Cardiac muscle cell (in vitro differentiated cells and primary cell): ENCODE results near the gene FBXO45. TPM values are rescaled to one million over a fixed set of nuclear protein-coding genes. Genes with fewer than 3 reads are reported as not detected.

Source experiments
- DNase-seq, 2 donors: peaks; one replicate each; pipeline versions ENCODE4 v3.0.0 to v3.0.0-alpha.2; 2010 to 2017; ENCODE audit warnings: low read depth in 1 of 2, low spot score in 1 of 2
- H3K27ac ChIP-seq: fragments of 200-600 bp; sonication (generic); 2 replicates; pipeline ENCODE4 v1.5.1; 2016
- H3K27me3 ChIP-seq: fragments of 200-600 bp; sonication (generic); 2 replicates; pipeline ENCODE4 v1.6.0; 2016; ENCODE audit warnings: control low read depth
- H3K36me3 ChIP-seq: fragments of 200-600 bp; sonication (generic); 2 replicates; pipeline ENCODE4 v1.5.1; 2016; ENCODE audit warnings: control low read depth
- H3K4me1 ChIP-seq: fragments of 200-600 bp; sonication (generic); 2 replicates; pipeline ENCODE4 v1.8.1; 2017; ENCODE audit warnings: low read depth, mild to moderate bottlenecking, mixed run types
- H3K4me3 ChIP-seq: fragments of 200-600 bp; sonication (generic); 2 replicates; pipeline ENCODE4 v1.5.1; 2016; ENCODE audit warnings: mild to moderate bottlenecking
- H3K9me3 ChIP-seq: fragments of 200-600 bp; sonication (generic); 2 replicates; pipeline ENCODE4 v1.5.1; 2017; ENCODE audit warnings: low read depth, mild to moderate bottlenecking, control low read depth
- polyA plus RNA-seq: library from polyadenylated mRNA; unstranded; fragments of >200 nt; fragmentation: Nextera tagmentation; extraction: Ambion mirVana; gene quantifications from 2 replicates; pipeline ENCODE4 v1.2.1, GENCODE V29; 2016
- total RNA-seq: library from RNA; depleted of rRNA; stranded (reverse); fragments of >200 nt; gene quantifications from 2 replicates; pipeline ENCODE4 v1.2.3, GENCODE V29; 2016
- TF ChIP-seq, protein P1 (sequence below): IDR thresholded peaks from 2 replicates; pipeline ENCODE4 v1.5.1; 2012; ENCODE audit warnings: low read depth, mild to moderate bottlenecking, low read length

The FBXO45 gene
- total and polyA plus RNA-seq, 2 experiments from 2014 or later: 5.9 to 9.1 TPM

DNA sequence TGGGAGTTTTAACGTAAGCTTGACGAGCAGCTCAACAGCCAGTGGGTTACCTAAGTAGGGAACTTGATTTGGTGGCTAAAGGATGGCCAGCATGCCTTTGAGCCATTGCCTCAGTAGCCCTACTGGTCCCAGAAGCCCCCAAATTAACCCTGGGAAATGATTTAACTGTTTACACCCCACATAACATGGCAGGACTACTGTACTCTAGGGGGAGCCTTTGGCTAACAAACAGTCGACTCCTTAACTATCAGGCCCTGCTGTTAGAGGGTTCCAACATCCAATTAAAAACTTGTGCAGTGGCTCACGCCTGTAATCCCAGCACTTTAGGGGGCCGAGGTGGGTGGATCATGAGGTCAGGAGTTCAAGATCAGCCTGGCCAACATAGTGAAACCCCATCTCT is 43.9 kb upstream of the FBXO45 start:
- DNase-seq: no peak
- TF ChIP-seq, protein P1, sequence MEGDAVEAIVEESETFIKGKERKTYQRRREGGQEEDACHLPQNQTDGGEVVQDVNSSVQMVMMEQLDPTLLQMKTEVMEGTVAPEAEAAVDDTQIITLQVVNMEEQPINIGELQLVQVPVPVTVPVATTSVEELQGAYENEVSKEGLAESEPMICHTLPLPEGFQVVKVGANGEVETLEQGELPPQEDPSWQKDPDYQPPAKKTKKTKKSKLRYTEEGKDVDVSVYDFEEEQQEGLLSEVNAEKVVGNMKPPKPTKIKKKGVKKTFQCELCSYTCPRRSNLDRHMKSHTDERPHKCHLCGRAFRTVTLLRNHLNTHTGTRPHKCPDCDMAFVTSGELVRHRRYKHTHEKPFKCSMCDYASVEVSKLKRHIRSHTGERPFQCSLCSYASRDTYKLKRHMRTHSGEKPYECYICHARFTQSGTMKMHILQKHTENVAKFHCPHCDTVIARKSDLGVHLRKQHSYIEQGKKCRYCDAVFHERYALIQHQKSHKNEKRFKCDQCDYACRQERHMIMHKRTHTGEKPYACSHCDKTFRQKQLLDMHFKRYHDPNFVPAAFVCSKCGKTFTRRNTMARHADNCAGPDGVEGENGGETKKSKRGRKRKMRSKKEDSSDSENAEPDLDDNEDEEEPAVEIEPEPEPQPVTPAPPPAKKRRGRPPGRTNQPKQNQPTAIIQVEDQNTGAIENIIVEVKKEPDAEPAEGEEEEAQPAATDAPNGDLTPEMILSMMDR: peak; percentile 19
- Histone ChIP-seq H3K4me1 (no peaks in the 10 kb centered on the region), H3K27ac (no peak overlapping the region), H3K27me3 (no peaks in the 10 kb centered on the region), H3K4me3 (no peak overlapping the region), H3K9me3 (peaks cover 1% of the 10 kb centered on the region), H3K36me3 (no peaks in the 10 kb centered on the region)

DNA sequence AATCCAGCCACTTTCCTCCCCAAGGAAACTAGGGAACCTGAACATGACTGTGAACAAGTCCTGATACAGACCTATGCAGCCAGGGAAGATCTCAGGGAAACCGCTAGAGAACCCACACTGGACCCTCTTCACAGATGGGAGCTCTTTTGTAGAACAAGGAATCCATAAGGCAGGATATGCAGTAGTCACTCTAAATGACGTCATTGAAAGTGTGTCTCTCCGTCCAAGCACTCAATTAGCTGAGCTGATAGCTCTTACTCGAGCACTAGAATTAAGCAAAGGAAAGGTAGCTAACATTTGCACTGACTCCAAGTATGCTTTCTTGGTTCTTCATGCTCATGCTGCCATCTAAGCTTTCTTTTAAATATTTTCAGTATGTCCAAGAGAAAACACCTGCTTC is 43.3 kb upstream of the FBXO45 start:
- Histone ChIP-seq H3K9me3 (no peaks in the 10 kb centered on the region), H3K4me3 (no peak overlapping the region), H3K36me3 (no peaks in the 10 kb centered on the region), H3K4me1 (no peaks in the 10 kb centered on the region), H3K27me3 (no peaks in the 10 kb centered on the region), H3K27ac (no peak overlapping the region)
- TF ChIP-seq, protein P1: no peak
- DNase-seq: no peak

DNA sequence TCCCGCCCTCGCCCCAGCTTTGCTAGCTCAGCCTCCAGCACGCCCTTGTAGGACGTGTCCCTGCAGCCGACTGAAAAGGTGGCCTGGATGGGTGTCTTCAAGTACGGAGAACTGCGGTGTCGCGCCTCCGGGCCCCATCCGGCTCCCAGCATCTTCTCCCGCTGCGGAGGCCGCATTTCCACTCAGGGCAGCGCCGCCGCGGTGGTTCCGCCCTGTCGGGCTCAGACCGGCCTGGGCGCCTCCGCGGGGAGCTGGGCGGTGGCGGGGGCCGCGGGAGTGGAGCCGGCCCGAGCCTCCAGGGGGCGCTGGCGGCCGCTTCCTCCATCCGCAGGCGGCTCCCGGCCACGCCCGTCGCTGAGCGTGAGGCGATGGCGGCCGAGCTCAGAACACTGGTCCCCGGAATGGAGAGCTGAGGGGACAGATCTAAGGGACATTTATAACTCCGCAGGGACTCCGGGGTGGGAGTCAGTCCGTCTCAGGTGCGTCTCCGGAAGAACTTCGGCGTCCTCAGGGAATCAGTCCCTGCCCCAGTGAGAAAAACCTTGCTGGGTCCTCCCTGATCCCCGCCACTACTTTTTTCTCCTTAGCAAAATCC is 39.7 kb upstream of the FBXO45 start:
- TF ChIP-seq, protein P1: peak; percentile 64
- peak overlapping the region; percentile 8 for H3K4me3 ChIP-seq
- H3K36me3 ChIP-seq: no peaks in the 10 kb centered on the region
- DNase-seq: peak; percentile 72 to 86
- no peaks in the 10 kb centered on the region for H3K4me1 ChIP-seq
- no peaks in the 10 kb centered on the region for H3K27me3 ChIP-seq
- no peak overlapping the region for H3K27ac ChIP-seq
- H3K9me3 ChIP-seq: no peaks in the 10 kb centered on the region

DNA sequence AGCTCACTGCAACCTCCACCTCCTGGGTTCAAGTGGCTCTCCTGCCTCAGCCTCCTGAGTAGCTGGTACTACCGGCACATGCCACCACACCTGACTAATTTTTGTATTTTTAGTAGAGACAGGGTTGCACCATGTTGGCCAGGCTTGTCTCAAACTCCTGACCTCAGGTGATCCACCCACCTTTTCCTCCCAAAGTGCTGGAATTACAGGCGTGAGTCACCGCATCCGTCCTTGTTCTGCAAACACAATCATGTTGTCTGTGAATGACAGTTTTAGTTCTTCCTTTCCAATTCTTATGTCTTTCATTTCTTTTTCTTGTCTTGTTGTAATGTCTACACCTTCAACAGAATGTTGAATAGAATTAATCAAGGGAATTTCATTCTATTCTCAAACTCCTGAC is 37.0 kb upstream of the FBXO45 start:
- no peak overlapping the region for H3K4me3 ChIP-seq
- no peak for DNase-seq
- no peaks in the 10 kb centered on the region for H3K36me3 ChIP-seq
- H3K27ac ChIP-seq: no peak overlapping the region
- TF ChIP-seq, protein P1: no peak
- no peaks in the 10 kb centered on the region for H3K9me3 ChIP-seq
- H3K27me3 ChIP-seq: no peaks in the 10 kb centered on the region
- H3K4me1 ChIP-seq: no peaks in the 10 kb centered on the region

DNA sequence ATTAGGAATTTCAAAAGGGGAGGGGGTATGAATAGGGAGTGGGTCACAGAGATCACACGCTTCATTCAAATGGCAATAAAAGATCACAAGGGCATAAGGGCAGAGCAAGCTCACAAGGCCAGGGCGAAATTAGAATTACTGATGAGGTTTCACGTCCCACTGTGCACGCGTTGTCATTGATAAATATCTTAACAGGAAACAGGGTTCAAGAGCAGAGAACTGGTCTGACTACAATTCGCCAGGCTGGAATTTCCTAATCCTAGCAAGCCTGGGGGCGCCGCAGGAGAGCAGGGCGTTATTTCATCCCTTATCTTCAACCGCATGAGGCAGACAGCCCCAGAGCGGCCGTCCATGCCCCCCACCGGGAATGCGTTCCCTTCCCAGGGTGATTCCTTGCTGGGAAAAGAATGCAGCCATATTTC is 35.2 kb upstream of the FBXO45 start:
- no peak overlapping the region for H3K27ac ChIP-seq

More for the DNA sequence above, 35.2 kb upstream of the FBXO45 start:
- TF ChIP-seq, protein P1: no peak
- Histone ChIP-seq H3K27me3 (no peaks in the 10 kb centered on the region), H3K36me3 (no peaks in the 10 kb centered on the region), H3K4me1 (no peaks in the 10 kb centered on the region), H3K4me3 (no peak overlapping the region), H3K9me3 (no peaks in the 10 kb centered on the region)
- peak in 1 of 2 donors; percentile 75 for DNase-seq
